Hematopoietic multipotent progenitor cell (in vitro differentiated cells): ENCODE measurements around the gene UTS2R. TPM values are rescaled to one million over a fixed set of nuclear protein-coding genes. Genes with fewer than 3 reads are reported as not detected.

Source experiments
- DNase-seq, 3 donors: peaks; one replicate each; pipeline ENCODE4 v3.0.0-alpha.2; 2011 to 2015; ENCODE audit warnings: low read depth in 2 of 3, low spot score in 2 of 3
- small RNA-seq: library from RNA; depleted of rRNA; stranded (forward); fragments of <200 nt; gene quantifications from one replicate; pipeline ENCODE3, GENCODE V24; 2012
- total RNA-seq: library from RNA; depleted of rRNA; stranded (reverse); fragments of >200 nt; gene quantifications from one replicate; pipeline ENCODE4 v1.2.3, GENCODE V29; 2012

The UTS2R gene
- total RNA-seq, 1 donor, result not detected

GRCh38 chr17:82424001-82424862, 52.7 kb downstream of the UTS2R start:
- DNase-seq, result peak in 2 of 3 donors; percentile 49 to 76

- no peak for DNase-seq
These were observed 53.2 kb downstream of the UTS2R start for GRCh38 chr17:82424863-82425159.

Small RNA genes within 50 kb of the gene (small RNA-seq; reads per million reads assigned to genes)
- gene RF00019, result not detected

Other genes starting within 250 kb of the UTS2R start
- gene CCDC57, start 158.9 kb upstream of the UTS2R start, total RNA-seq, result 33.9 TPM
- gene SLC16A3, start 142.7 kb upstream of the UTS2R start, total RNA-seq, result 65.4 TPM
- gene CSNK1D, start 98.1 kb upstream of the UTS2R start, total RNA-seq, result 73.5 TPM
- 1.9 TPM for gene CD7, start 54.2 kb upstream of the UTS2R start, total RNA-seq
- 15.1 TPM for gene SECTM1, start 38.0 kb upstream of the UTS2R start, total RNA-seq
- not detected for gene TEX19, start 12.5 kb upstream of the UTS2R start, total RNA-seq
- gene HEXD, start 46.6 kb downstream of the UTS2R start, total RNA-seq, result 51.4 TPM
- 41.7 TPM for gene OGFOD3, start 46.8 kb downstream of the UTS2R start, total RNA-seq
- 200 TPM for gene CYBC1, start 79.0 kb downstream of the UTS2R start, total RNA-seq
- gene NARF, start 87.0 kb downstream of the UTS2R start, total RNA-seq, result 80.5 TPM
- 47.9 TPM for gene FOXK2, start 148.0 kb downstream of the UTS2R start, total RNA-seq